ENCODE results near the gene DLEC1.
"Not testable (repeated sequence)": the region's sequence is repeated elsewhere in the genome, so short reads cannot be mapped to it uniquely, and the experiment has no call there.

DLEC1 gene

DNA sequence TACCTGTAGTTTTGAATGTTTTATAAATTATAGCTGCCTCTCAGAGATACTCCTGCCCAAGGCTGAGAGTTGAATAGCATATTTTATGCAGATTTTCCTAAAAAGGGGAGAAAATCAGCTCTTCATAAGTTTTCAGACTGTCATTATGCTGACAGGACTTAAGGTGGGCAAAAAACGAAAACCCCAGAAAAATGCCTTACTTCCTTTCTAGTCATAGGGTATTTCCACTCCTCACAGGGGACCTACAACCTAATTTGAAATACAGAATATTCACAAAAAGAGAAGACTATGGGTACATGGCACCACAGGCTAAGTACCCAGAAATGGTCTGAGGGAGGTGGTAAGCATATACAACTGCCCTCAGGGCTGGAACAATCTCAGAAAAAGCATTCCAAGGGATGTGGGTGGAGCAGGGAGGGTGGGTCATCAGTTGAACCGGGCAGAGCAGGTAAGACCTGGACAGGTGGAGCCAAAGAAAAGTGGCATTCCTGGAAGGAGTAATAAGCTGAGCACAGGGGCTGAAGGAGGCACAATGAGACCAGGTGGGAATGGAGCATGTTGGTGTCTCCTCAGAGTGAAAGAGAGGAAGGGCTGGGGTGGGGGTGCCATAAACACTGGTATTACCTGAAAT, 115.7 kb downstream of the DLEC1 start:
- 0 out of 2 replicates have a peak, but pooled peaks cover 2% of the 10 kb centered on the region for H3K4me1 ChIP-seq (ENCODE audit: control insufficient read depth, insufficient read depth, low read length)
- H3K4me3 ChIP-seq (ENCODE audit: low read depth, low read length) = no peak overlapping the region
- H3K27me3 ChIP-seq (ENCODE audit: control insufficient read depth, insufficient read depth, low read length) = no peaks in the 10 kb centered on the region
- no peak overlapping the region for H3K27ac ChIP-seq (ENCODE audit: low read depth, low read length)
- H3K9me3 ChIP-seq (ENCODE audit: control insufficient read depth, insufficient read depth, low read depth, low read length) = no peaks in the 10 kb centered on the region
- H3K9ac ChIP-seq (ENCODE audit: low read length) = no peak overlapping the region
- no peaks in the 10 kb centered on the region for H3K36me3 ChIP-seq (ENCODE audit: control insufficient read depth, insufficient read depth, low read length)

DNA sequence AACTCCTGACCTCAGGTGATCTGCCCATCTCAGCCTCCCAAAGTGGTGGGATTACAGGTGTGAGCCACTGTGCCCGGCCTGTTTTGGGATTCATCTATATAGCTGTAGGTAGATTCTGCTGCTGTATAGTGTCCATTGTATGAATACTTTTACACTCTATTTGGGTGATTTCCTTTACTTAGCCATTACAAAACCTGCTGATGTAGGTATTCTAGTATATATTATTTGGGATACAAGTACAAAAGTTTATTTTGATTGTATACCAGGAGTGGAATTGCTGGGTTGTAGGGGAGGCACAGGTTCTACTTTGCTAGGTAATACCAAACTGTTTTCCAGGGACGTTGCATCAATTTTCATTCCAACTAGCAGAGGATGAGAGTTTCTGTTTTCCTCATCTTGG, 116.8 kb downstream of the DLEC1 start:
- no peaks in the 10 kb centered on the region for H3K36me3 ChIP-seq (ENCODE audit: control insufficient read depth, insufficient read depth, low read length)
- no peak overlapping the region for H3K27ac ChIP-seq (ENCODE audit: low read depth, low read length)
- 0 out of 2 replicates have a peak, but pooled peaks cover 2% of the 10 kb centered on the region for H3K4me1 ChIP-seq (ENCODE audit: control insufficient read depth, insufficient read depth, low read length)
- no peaks in the 10 kb centered on the region for H3K27me3 ChIP-seq (ENCODE audit: control insufficient read depth, insufficient read depth, low read length)
- no peak overlapping the region for H3K9ac ChIP-seq (ENCODE audit: low read length)
- no peak overlapping the region for H3K4me3 ChIP-seq (ENCODE audit: low read depth, low read length)
- no peaks in the 10 kb centered on the region for H3K9me3 ChIP-seq (ENCODE audit: control insufficient read depth, insufficient read depth, low read depth, low read length)

DNA sequence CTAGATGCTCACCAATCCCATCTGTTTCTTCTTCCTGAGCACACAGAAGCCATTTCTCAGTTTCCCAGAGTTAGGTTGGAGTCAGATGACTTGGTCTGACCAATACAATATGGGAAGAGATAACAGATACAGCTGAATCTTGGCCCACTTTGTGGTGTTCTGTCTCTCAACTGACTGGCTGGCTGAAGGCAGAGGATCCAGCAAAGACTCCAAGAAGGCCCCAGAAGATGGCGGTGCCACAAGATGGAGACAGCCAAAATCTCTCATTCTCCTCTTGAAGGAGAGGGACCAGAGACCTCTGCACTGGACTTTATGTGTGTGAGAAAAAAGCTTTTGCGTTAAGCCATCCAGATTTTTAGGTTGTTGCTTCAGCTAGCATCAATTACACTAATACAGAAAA, 118.1 kb downstream of the DLEC1 start:
- Histone ChIP-seq H3K9me3 (ENCODE audit: control insufficient read depth, insufficient read depth, low read depth, low read length) (no peaks in the 10 kb centered on the region), H3K27me3 (ENCODE audit: control insufficient read depth, insufficient read depth, low read length) (no peaks in the 10 kb centered on the region), H3K4me3 (ENCODE audit: low read depth, low read length) (no peak overlapping the region), H3K4me1 (ENCODE audit: control insufficient read depth, insufficient read depth, low read length) (0 out of 2 replicates have a peak, but pooled peaks cover 2% of the 10 kb centered on the region), H3K27ac (ENCODE audit: low read depth, low read length) (no peak overlapping the region), H3K36me3 (ENCODE audit: control insufficient read depth, insufficient read depth, low read length) (no peaks in the 10 kb centered on the region), H3K9ac (ENCODE audit: low read length) (no peak overlapping the region)

DNA sequence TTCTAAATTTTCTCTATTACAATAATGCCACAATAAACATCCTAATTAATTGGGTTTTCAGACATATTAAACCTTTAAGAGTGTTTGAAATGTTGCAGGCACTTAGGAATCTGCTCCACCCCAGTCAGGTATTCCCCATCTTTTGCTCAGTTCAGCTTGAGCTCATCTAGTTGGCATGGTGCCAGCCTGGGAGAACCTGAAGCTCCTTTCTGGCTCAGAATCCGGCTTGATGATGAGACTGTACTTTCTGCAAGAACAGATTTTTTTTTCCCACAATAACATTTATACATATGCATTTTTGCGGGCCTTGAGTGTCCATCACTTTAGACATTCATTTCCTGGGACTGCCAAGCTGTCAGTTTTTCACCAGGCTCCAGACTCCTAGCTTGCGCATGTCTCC, 118.6 kb downstream of the DLEC1 start:
- 0 out of 2 replicates have a peak, but pooled peaks cover 2% of the 10 kb centered on the region for H3K4me1 ChIP-seq (ENCODE audit: control insufficient read depth, insufficient read depth, low read length)
- no peaks in the 10 kb centered on the region for H3K27me3 ChIP-seq (ENCODE audit: control insufficient read depth, insufficient read depth, low read length)
- no peak overlapping the region for H3K4me3 ChIP-seq (ENCODE audit: low read depth, low read length)
- no peaks in the 10 kb centered on the region for H3K9me3 ChIP-seq (ENCODE audit: control insufficient read depth, insufficient read depth, low read depth, low read length)
- no peak overlapping the region for H3K9ac ChIP-seq (ENCODE audit: low read length)
- H3K27ac ChIP-seq (ENCODE audit: low read depth, low read length) = no peak overlapping the region
- H3K36me3 ChIP-seq (ENCODE audit: control insufficient read depth, insufficient read depth, low read length) = no peaks in the 10 kb centered on the region

DNA sequence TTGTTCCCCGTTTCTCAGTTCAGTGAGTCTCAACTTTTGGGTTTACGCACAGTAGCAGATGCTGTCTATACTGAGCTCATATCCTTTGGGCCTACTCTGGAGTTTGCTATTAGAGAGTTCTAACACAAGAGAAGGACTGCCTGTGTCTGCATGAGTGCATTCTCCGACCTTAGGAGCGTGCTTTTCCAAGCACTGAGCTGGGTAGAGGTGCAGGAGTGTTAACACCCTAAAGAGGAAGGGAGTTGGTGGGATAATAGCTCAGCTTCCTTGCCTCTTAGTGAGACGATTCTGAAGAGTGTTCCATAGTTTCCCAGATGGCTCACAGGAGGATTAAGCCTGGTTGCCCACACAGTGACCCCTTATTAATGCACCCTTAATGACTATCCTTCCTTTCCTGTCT, 119.5 kb downstream of the DLEC1 start:
- Histone ChIP-seq H3K4me3 (ENCODE audit: low read depth, low read length) (no peak overlapping the region), H3K9me3 (ENCODE audit: control insufficient read depth, insufficient read depth, low read depth, low read length) (no peaks in the 10 kb centered on the region), H3K27me3 (ENCODE audit: control insufficient read depth, insufficient read depth, low read length) (no peaks in the 10 kb centered on the region), H3K4me1 (ENCODE audit: control insufficient read depth, insufficient read depth, low read length) (0 out of 2 replicates have a peak, but pooled peaks cover 2% of the 10 kb centered on the region), H3K36me3 (ENCODE audit: control insufficient read depth, insufficient read depth, low read length) (no peaks in the 10 kb centered on the region), H3K9ac (ENCODE audit: low read length) (no peak overlapping the region), H3K27ac (ENCODE audit: low read depth, low read length) (no peak overlapping the region)

DNA sequence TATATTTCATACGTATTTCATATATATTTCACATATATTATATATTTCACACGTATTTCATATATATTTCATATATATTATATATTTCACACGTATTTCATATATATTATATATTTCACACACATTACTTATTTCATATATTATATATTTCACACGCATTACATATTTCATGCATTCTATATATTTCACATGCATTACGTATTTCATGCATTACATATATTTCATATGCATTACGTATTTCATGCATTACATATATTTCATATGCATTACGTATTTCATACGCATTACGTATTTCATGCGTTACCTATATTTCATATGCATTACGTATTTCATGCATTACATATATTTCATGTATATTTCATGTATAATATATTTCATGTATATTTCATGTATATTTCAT, 121.7 kb downstream of the DLEC1 start:
- H3K9ac ChIP-seq (ENCODE audit: low read length); H3K27ac ChIP-seq (ENCODE audit: low read depth, low read length); H3K4me3 ChIP-seq (ENCODE audit: low read depth, low read length); H3K4me1 ChIP-seq (ENCODE audit: control insufficient read depth, insufficient read depth, low read length); H3K9me3 ChIP-seq (ENCODE audit: control insufficient read depth, insufficient read depth, low read depth, low read length); H3K27me3 ChIP-seq (ENCODE audit: control insufficient read depth, insufficient read depth, low read length); H3K36me3 ChIP-seq (ENCODE audit: control insufficient read depth, insufficient read depth, low read length): not testable (repeated sequence)

DNA sequence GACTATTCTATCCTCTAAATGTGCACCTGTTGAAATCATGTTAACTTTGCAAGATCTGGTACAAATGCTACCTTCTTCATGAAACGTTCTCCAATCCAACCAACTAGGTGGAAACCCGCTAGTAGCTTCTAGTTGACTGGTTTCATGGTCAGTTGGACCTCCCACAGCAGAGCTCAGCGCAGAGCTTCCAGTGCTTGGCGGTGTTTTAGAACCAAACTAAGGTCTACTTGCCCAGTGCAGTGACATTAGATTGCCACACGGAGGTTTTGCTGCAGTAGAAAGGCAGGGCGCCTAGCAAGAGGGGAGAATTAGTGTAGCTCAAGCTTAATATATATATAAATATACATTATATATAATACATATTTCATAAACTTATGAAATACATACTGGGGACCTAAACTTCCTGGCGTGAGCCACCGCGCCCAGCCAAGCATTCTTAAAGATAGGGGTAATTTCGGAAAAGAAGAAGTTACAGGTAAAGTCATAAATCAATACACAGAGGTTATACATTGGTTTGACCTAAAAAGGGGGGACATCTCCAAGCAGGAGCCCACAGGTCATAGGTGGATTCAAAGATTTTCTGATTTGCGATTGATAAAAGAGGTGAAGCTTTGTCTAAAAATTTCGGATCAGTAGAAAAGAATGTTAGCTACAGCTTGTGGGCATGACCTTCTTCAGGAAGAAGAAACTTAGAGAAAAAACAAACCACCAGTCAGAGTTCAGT, 124.3 kb downstream of the DLEC1 start:
- Histone ChIP-seq H3K27ac (ENCODE audit: low read depth, low read length) (no peak overlapping the region), H3K36me3 (ENCODE audit: control insufficient read depth, insufficient read depth, low read length) (no peaks in the 10 kb centered on the region), H3K4me3 (ENCODE audit: low read depth, low read length) (no peak overlapping the region), H3K27me3 (ENCODE audit: control insufficient read depth, insufficient read depth, low read length) (no peaks in the 10 kb centered on the region), H3K9ac (ENCODE audit: low read length) (no peak overlapping the region), H3K9me3 (ENCODE audit: control insufficient read depth, insufficient read depth, low read depth, low read length) (no peaks in the 10 kb centered on the region), H3K4me1 (ENCODE audit: control insufficient read depth, insufficient read depth, low read length) (peaks cover 7% of the 10 kb centered on the region; the same call in 1 of the 2 replicates)

DNA sequence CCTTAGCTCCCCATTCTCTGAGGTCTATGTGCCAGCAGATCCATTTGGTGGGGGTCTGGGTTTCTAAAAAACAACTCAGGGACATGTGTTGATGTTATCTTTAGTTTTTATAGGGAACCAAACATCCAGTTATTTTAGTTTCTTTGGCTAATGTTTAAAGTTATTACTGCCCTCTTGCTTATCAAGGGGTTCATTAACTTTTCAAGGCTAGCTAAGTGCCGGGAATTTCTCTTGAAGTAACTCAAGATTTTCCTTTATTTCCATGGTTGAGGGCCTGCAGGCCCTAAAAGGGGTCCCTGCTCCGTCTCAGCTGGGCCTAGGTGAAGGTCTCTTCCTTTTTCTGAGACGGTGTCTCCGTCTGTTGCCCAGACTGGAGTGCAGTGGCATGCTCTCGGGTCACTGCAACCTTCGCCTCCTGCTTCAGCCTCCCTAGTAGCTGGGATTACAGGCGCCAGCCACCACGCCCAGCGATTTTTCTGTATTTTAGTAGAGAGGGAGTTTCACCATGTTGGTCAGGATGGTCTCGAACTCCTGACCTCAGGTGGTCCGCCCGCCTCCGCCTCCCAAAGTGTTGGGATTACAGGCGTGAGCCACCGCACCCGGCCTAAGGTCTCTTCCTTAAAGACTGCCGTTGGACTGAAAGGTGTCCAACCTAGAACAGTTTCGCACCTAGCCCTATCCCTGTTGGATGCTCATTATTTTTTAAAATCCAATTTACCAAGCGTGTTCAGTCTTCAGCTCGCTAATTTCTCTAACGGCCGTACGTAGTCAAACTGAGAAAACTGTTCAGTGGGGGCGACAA, 125.0 kb downstream of the DLEC1 start:
- Histone ChIP-seq H3K9ac (ENCODE audit: low read length) (peak overlapping the region; percentile 91), H3K4me3 (ENCODE audit: low read depth, low read length) (peak overlapping the region; percentile 72), H3K27me3 (ENCODE audit: control insufficient read depth, insufficient read depth, low read length) (no peaks in the 10 kb centered on the region), H3K36me3 (ENCODE audit: control insufficient read depth, insufficient read depth, low read length) (no peaks in the 10 kb centered on the region), H3K9me3 (ENCODE audit: control insufficient read depth, insufficient read depth, low read depth, low read length) (no peaks in the 10 kb centered on the region), H3K27ac (ENCODE audit: low read depth, low read length) (no peak overlapping the region; the same call in 1 of the 2 replicates), H3K4me1 (ENCODE audit: control insufficient read depth, insufficient read depth, low read length) (peaks cover 7% of the 10 kb centered on the region; the same call in 1 of the 2 replicates)

DNA sequence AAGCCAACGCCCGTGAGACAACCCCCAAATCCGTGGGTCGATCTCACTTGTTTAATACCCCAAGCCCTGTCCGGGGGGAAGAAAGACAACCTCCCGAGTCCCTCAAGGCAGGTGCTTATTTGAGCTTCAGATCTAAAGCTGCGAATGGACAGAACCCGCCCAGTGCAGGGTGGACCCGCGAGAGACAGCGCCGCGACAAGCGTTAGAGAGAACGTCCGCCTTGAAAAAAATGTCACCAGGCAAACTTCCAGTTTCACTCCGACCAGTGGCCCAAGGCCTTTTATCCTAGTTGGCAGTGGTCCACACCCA, 125.6 kb downstream of the DLEC1 start:
- Histone ChIP-seq H3K27ac (ENCODE audit: low read depth, low read length) (no peak overlapping the region; the same call in 1 of the 2 replicates), H3K9ac (ENCODE audit: low read length) (peak overlapping the region; percentile 91), H3K4me1 (ENCODE audit: control insufficient read depth, insufficient read depth, low read length) (peaks cover 7% of the 10 kb centered on the region; the same call in 1 of the 2 replicates)

DNA sequence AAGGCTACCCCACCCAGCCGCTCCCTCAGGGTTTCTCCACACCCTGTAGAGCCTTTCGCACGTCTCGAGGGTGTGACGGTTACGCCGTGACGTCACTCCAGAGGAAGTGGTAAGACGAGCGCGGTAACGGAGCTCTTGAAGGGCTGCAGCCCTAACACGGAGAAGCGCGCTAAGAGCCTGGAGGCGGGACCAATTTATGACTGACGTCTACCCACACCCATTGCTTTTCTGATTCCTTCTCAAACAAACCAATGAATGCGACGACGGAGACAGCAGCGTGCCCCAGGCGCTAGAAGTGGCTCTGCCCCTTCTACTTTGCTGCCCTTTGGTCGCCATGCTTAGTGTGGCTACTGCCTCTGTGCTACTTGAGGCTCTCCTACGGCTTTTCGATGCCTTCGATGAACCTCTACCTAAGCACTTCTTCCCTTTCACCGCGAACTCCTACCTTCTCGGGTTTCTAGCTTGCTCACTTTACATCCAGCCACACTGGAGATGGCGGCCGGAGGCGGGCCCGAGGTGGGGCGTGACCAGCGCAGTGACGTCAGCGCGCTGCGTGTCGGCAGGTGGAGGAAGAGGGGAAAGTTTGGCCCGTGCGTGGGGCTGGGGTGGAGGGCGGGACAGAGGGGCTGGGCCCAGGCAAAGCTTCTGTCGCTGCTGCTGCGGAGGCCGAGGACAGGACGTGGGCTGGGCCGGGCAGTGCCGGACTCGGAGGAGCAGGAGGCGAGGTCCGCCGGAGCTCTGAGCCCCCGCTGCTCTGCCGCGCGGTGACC, 126.1 kb downstream of the DLEC1 start, which contains the start of gene OXSR1:
Gene OXSR1 (plus strand): TSS at position 586 of the 770 bp plus-strand sequence. CDS start 340 bp downstream, outside the sequence.
- Histone ChIP-seq H3K27ac (ENCODE audit: low read depth, low read length) (peak within 1 kb of the TSS; percentile 93), H3K9ac (ENCODE audit: low read length) (peak within 1 kb of the TSS; percentile 91), H3K27me3 (ENCODE audit: control insufficient read depth, insufficient read depth, low read length) (no peaks in the 10 kb centered on the region), H3K4me1 (ENCODE audit: control insufficient read depth, insufficient read depth, low read length) (peaks cover 7% of the 10 kb centered on the region; the same call in 1 of the 2 replicates), H3K9me3 (ENCODE audit: control insufficient read depth, insufficient read depth, low read depth, low read length) (no peaks in the 10 kb centered on the region), H3K36me3 (ENCODE audit: control insufficient read depth, insufficient read depth, low read length) (no peaks in the 10 kb centered on the region), H3K4me3 (ENCODE audit: low read depth, low read length) (peak within 1 kb of the TSS; percentile 72)

More for the DNA sequence above, 125.6 kb downstream of the DLEC1 start:
- Histone ChIP-seq H3K9me3 (ENCODE audit: control insufficient read depth, insufficient read depth, low read depth, low read length) (no peaks in the 10 kb centered on the region), H3K36me3 (ENCODE audit: control insufficient read depth, insufficient read depth, low read length) (no peaks in the 10 kb centered on the region), H3K27me3 (ENCODE audit: control insufficient read depth, insufficient read depth, low read length) (no peaks in the 10 kb centered on the region), H3K4me3 (ENCODE audit: low read depth, low read length) (peak overlapping the region; percentile 72)
